Measurements from ENCODE around the gene ZNF213.
A peak's percentile ranks its signal among the peaks of the same experiment; 100 is the strongest.

The ZNF213 gene

DNA sequence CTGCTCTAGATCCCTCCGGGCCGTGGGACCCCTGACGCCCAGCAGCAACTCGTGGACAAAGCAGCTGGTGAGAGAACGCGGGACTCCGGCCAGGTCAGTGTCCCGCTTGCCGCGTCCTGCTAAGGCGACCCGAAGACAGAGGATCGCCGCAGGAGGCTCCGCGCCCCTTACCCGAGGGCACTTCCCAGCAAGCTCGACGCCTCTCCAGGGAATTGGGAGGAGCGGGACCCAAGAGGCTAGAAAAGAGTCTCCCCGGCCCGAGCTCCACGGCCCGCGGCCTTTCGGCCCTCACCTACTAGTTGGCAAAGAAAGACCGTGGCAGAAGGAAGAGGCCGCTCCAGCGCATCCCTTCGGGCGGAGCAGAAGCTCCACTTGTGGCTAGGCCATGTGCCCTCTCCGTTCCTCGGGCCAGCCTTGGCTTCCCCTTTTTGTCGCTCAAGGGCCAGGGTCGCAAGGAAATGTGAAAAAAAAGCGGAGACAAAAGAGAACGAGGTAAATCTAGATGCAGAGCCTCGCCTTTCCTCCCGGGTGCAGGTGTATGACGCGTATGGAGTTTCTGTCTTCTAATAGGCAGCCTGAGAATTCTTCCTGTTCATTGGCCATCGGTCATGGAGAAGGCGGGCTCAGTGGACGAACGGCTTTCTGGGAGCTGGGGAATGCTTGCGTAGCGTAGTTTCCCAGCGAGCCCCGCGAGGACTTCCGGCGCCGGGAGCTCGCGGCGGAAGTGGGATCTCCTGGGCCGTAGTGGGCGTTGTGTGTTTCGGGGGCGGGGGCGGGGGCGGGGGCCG is at the start of gene ZNF213:
TSS of gene ZNF213 (plus strand) at position 692 of the 788 bp plus-strand sequence. CDS start 2,252 bp downstream, outside the sequence.
- DNase-seq (ENCODE audit: low read depth): peak; percentile 87

DNA sequence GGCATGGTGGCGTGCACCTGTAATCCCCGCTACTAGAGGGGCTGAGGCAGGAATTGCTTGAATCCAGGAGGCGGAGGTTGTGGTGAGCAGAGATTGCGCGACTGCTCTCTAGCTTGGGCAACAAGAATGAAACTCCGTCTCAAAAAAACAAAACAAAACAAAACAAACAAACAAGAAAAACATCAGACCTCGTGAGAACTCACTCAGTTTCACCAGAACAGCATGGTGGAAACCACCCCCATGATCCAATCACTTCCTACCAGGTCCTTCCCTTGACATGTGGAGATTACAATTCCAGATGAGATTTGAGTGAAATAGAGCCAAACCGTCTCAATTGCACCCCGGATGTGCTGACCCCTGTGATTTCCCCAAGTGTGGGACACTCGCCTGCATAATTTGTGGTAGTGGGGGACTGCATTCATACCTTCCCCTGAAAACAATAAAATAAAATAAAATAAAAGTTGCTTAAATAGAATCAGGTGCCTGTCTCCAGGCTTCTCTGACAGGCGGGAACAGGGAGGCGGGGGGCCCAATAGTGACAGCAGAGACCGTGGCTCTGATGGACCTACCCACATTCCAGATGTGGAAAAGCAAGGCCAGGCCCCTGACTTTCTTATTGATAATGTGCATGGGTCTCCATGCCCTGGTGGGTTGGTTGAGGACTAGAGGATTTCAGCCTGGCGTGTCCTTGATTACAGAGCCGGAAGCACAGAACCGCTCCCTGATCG is 48.8 kb upstream of the ZNF213 start:
- DNase-seq (ENCODE audit: low read depth): no peak

DNA sequence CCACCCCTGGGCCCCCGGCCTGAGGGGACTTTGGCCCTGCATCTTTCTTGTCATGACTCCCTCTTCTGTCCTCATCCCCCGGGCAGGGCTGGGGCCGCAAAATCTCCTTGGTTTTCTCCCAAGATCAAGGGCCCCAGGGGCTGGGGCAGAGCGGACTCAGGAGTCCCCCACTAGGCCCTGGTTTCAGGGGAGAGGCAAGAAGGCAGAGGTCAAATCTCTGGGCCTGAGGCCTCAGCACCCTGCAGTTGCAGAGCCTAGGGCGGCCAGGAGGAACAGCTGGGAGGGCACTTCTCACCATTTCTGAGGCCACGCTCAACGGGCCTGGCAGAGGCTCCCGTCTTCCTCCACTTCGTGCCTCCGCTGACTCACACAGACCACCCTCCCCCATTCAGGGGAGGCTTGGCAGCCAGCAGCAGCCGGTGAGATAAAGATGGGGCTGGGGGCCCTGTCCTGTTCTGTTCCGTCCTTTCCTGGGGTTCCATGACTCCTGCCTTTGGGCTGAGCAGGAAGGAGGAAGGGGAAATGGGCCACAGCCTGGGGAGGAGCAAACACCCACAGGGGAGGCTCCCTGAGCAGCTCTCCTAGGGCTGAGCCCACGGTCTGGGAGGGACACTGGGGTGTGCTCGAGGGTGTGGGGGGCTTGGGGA is 48.1 kb upstream of the ZNF213 start:
- DNase-seq (ENCODE audit: low read depth): no peak

- DNase-seq (ENCODE audit: low read depth): no peak
Measured at GRCh38 chr16:3087243-3088235, 47.3 kb upstream of the ZNF213 start.

- DNase-seq (ENCODE audit: low read depth): no peak
Measured at GRCh38 chr16:3088450-3088849, 46.4 kb upstream of the ZNF213 start.

- DNase-seq (ENCODE audit: low read depth): no peak
Measured at GRCh38 chr16:3088925-3089716, 45.7 kb upstream of the ZNF213 start.

- no peak for DNase-seq (ENCODE audit: low read depth)
Measured at GRCh38 chr16:3089717-3090592, 44.9 kb upstream of the ZNF213 start.

GRCh38 chr16:3091551-3091950 is 43.3 kb upstream of the ZNF213 start:
- no peak for DNase-seq (ENCODE audit: low read depth)

GRCh38 chr16:3092501-3092941 is 42.3 kb upstream of the ZNF213 start:
- no peak for DNase-seq (ENCODE audit: low read depth)

DNA sequence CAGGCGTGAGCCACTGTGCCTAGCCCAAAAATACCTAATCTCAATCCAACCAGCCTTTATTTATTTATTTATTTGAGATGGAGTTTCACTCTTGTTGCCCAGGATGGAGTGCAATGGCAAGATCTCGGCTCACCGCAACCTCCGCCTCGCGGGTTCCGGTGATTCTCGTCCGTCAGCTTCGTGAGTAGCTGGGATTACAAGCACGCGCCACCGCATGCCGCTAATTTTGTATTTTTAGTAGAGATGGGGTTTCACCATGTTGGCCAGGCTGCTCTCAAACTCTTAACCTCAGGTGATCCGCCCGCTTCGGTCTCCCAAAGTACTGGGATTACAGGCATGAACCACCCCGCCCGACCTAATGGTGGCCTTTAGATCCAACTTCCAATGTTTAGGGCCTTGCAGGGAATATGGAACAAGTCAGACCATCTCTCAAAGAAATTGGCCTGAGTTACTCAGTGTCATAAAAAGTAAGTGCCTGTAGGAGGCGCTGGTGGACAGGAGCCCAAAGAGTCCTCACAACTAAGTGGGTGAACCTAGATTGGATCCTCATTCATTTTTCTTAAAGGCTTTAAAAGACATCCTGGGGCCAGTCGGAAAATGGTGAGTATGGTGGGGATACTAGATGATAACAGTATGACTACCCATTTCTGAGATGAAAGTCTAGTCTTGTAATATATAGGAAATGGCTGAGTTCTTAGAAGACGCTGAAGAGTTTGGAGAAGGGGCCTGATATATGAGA is 40.4 kb upstream of the ZNF213 start:
- DNase-seq (ENCODE audit: low read depth): no peak

DNA sequence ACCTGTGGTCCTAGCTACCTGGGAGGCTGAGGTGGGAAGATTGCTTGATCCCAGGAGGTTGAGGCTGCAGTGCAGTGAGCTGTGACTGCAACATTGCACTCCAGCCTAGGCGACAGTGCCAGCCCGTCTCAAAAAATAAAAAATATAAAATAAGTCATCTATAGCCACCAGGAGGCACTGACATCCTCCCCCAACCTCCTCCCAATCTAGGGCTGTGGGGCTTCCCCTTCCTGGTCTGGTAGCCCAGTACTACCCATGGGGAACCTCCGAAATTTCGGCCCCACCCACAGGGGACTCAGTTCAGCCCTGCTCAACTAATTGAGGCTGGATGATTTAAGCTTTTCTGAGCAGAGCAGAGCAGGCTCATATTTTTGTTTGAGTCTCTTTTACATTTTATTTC is 39.0 kb upstream of the ZNF213 start:
- peak; percentile 35 for DNase-seq (ENCODE audit: low read depth)

GRCh38 chr16:3096362-3096761 is 38.5 kb upstream of the ZNF213 start:
- DNase-seq (ENCODE audit: low read depth): no peak

DNA sequence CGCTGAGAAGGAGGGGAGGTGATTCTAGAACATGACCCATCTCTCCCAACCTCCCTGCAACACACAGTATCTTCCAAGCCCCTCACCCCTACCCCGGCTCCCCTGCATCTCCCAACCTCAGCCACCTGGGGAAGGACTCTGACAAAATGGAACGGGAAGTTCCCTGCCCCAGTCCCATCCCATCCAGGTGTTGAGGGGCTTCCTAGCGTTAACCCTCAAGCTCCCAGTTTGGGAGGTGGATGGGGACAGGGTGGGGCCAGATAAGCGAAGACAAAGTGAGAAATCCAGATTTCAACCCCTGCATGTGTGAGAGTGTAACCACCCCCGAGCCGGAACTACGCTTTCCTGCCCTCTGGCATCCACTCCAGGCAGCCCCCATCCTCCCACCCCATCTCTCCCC is 37.6 kb upstream of the ZNF213 start:
- DNase-seq (ENCODE audit: low read depth): no peak

GRCh38 chr16:3098459-3099394 is 36.1 kb upstream of the ZNF213 start, which contains the start of gene ZSCAN10:
ZSCAN10 (minus strand) TSS chr16:3099294; CDS start chr16:3092937, 6,357 bp downstream.
- DNase-seq (ENCODE audit: low read depth): no peak

GRCh38 chr16:3099395-3099731 is 35.5 kb upstream of the ZNF213 start:
- DNase-seq (ENCODE audit: low read depth): no peak

DNA sequence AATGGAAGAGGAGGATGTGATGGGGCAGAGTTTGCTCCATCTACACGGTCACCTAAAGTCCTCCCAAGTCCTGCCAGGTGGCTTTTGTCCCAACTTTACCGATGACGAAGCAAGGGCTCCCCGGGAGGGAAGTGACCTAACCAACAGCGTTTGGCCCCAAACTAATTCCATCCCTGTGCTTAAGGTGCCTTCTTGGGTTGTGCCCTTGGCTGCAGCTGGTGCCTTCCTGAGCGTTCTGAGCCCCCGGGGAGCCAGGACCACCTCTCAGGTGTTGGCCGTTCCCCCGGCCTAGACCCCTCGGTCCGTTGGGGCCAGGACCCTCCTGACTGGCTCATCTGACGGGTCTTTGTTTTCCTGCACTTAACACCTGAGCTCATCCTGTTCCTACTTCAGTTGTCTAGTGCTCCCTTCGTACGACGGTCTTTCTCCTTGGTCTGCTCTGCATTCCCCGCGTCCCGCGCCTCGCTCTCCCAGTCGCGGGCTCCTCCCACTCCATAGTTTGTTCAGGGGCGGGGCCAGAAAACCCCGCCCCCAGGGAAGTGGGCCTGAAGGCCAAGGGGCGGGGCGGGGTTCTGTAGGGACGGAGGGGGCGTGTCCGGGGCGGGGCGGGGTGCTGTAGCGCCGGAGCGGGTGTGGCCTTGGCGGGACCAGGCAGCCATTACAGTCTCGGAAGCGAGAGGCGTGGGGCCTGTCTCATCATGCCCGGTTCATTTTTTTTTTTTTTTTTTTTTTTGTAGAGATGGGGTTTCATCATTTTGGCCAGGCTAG is 34.9 kb upstream of the ZNF213 start:
- peak; percentile 85 for DNase-seq (ENCODE audit: low read depth)
